Erythroblast (primary cell): ENCODE data around the gene NEGR1.

Experiments
- GATA1 ChIP-seq: IDR thresholded peaks from 2 replicates; pipeline ENCODE4 v1.6.1; 2011; ENCODE audit warnings: low read depth, mild to moderate bottlenecking, control low read depth, low read length, moderate library complexity
- POLR2A ChIP-seq: IDR thresholded peaks from 2 replicates; pipeline ENCODE4 v1.6.1; 2011; ENCODE audit warnings: mild to moderate bottlenecking, low read length

GRCh38 chr1:71687376-71687775 is 595.0 kb downstream of the NEGR1 start:
- TF ChIP-seq POLR2A (no peak), GATA1 (no peak)
